GM12892 (cell line): Measurements from ENCODE around the gene KRT222.

Experiments used
- DNase-seq: peaks from one replicate; pipeline ENCODE4 v3.0.0; 2011; ENCODE audit not compliant: insufficient read length
- FAIRE-seq: peaks from 2 replicates; lab custom pipeline; 2011; peaks lifted over from hg19 to GRCh38; lab: Jason Lieb, UNC
- POLR2A ChIP-seq: IDR thresholded peaks from 2 replicates; pipeline ENCODE4 v1.6.1; 2011; ENCODE audit warnings: low read depth, low read length, control low read depth
- POLR2AphosphoS5 ChIP-seq: IDR thresholded peaks from 2 replicates; pipeline ENCODE4 v1.6.1; 2011; ENCODE audit warnings: low read depth, low read length, control low read depth
- TAF1 ChIP-seq: IDR thresholded peaks from 2 replicates; pipeline ENCODE4 v1.6.1; 2011; ENCODE audit warnings: low read depth, mild to moderate bottlenecking, control low read depth, low read length, borderline replicate concordance

The KRT222 gene

GRCh38 chr17:40612599-40613244 is 52.3 kb downstream of the KRT222 start:
- no peak for DNase-seq
- FAIRE-seq, result no peak
- TF ChIP-seq POLR2AphosphoS5 (no peak), POLR2A (no peak), TAF1 (no peak)

DNA sequence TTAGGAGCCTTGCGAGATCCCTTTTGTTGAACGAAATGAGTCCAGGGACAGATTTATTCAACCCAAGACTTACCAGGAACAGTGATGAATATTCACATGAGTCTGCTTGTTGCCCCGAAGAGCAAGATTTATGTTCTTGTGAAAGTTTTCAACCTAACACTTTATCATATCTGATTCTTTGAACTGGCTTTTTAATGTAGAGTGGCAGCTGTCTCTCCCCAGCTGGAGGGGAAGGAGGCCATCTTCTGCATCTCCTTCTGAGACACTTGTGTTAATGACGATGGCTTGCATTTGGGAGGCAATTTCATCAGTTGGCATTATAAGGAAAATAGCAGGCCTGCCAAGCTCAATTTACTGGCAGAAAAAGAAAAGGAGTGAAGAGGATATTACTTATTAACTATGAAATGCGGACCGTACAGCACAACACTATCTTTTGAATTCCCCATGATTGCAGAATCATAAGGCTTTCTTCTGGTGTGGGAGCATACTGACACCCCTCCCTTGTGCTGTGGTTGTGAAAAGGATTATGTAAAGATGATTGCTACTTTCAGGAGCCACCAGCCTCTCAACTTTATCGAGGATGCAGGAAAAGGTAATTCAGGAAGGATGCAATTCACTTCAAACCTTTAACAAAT is 53.0 kb downstream of the KRT222 start:
- FAIRE-seq (no peak), DNase-seq (no peak)
- TF ChIP-seq TAF1 (no peak), POLR2A (no peak), POLR2AphosphoS5 (no peak)

- no peak for FAIRE-seq
- TF ChIP-seq POLR2AphosphoS5 (no peak), TAF1 (no peak), POLR2A (no peak)
Observed at GRCh38 chr17:40610359-40610758, 54.6 kb downstream of the KRT222 start.

DNA sequence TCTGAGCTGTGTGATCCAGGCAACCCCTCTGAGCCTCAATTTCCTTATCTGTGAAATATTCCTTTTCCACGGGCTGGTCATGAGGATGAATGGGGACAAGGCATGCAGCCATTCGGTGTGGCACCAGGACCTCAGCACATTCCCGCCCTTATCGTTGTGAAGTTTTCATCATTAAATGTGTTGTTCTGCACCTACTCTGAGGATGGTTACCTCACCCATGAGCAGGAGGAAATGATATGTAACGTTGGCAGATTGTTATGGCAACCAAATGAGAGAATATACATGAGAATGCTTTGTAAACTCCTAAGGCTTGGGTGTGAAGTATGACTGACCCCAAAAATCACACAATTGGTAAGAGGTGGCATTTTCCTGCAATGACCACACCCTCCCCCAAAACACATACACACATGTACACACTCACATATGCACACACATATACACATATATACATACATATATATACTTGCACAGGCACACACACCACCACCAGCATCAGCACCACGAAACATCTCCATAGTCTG is 56.9 kb downstream of the KRT222 start:
- no peak for TF ChIP-seq TAF1
- no peak for TF ChIP-seq POLR2A
- no peak for TF ChIP-seq POLR2AphosphoS5
- FAIRE-seq (no peak), DNase-seq (no peak)

More at GRCh38 chr17:40610359-40610758, 54.6 kb downstream of the KRT222 start:
- DNase-seq, result no peak

DNA sequence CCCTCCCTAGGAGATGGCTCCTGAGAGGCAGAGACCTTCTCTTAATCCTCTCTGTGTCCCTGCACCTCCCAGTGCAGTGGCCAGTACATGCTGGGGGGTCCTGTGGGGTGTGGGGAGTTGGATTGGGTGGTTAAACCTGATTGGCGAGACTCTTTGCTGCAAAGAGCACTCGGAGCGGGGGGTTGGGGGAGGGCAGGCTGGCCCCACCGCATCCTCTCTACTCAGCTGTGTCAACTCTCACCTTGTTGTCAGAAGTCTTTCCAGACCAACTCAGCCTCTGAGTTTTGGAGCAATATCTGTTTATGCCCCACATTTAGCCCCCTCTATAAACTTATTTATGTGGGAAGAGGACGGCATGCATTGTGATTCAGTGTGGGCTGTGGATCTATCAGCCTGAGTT is 57.3 kb downstream of the KRT222 start:
- no peak for DNase-seq
- no peak for FAIRE-seq
- no peak for TF ChIP-seq TAF1
- TF ChIP-seq POLR2A, result no peak
- no peak for TF ChIP-seq POLR2AphosphoS5

DNA sequence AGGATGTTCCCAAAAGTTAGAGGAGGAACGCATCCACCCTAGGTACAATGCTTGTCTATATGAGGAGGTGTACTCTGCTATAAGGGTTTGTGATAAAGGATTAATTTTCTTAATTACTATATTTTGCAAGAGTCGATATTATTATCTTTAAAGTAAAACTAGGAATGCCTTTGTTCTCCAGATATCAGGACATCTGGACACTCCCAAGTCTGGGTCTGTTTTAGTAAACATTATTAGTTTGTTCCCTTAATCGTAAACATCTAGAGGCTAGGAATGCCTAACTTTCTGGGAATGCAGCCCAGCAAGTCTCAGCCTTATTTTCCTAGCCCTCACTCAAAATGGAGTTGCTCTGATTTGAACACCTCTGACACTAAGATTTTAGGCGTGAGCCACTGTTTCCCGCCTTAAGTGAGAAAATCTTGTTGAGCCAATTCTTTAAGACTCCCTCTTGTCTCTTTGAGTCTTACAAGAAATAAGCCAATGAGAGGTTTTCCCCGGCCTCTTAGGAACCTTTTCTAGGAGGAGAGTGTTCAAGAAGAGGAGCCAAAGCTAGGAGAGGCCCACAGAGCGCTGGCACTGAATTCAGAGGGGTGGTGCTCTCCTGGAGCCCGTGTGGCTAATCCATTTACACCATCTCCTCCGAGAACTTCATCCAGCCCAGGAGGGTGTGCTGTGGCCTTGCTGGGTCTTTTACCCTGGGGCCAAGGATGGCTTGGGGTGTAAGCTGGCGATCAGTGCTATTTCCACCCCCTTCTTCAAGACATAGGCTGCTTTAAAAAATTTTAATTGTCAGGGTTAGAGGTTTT is 58.2 kb downstream of the KRT222 start:
- TF ChIP-seq TAF1 (no peak), POLR2A (no peak), POLR2AphosphoS5 (no peak)
- FAIRE-seq, result no peak
- DNase-seq, result no peak

DNA sequence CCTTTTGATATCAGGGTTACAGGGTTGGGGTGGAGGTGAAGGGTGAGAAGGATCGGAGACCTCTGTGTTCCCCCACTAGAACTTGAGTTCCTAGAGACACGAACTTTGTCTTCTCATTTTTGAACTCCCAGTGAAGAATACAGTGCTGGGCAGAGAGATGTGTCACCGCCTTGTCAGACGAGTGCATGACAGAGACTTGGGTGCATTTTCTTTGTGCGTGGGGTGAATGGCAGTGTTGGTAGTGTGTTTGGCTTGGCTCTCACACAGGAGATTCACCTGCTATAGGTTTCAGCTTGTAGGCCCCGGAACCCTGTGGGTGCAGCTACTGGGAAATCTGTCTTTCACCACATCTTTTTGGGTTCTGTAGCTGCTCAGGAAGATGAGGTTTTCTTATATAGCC is 59.7 kb downstream of the KRT222 start:
- FAIRE-seq (no peak), DNase-seq (no peak)
- no peak for TF ChIP-seq POLR2AphosphoS5
- TF ChIP-seq POLR2A, result no peak
- no peak for TF ChIP-seq TAF1
